Measurements from ENCODE around the gene PSMB3. TPM values are rescaled to one million over a fixed set of nuclear protein-coding genes. Genes with fewer than 3 reads are reported as not detected.

The PSMB3 gene
- total RNA-seq, 1 experiment from 2014 or later = 346 TPM

DNA sequence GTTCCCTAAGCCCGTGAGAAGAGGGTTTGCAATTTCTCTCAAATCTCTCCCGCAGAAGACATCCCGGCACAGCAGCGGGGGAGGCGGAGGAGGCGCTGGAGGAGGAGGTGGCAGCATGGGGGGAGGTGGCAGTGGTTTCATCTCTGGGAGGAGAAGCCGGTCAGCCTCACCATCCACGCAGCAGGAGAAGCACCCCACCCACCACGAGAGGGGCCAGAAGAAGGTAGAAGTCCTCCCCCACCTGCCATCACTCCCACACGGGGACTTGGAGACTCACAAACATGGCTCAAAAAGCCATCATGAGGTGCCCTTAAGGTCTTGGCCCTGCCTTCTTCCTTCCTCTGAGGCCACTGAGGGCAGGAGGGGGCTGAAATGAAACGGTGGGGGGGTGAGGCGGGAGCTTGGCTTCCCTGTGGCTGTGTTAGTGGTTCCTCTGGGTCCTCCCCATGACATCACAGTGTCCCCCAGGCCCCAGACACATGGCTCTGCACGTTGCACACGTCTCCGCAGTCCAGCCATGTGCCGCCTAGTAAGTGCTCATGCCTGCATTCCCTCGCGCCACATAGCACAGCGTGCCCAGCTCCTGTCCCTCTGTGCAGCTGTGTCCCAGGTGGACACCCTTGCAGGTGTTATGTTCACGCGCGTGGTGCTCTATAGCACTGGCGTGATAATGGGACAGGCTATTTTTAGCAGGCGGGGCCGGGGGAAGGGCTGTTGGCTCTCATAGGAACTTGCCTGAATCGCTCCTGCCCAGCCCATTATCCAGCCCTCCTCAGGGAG lies 40.6 kb upstream of the PSMB3 start:
- peaks cover 22% of the 10 kb centered on the region for H3K79me2 ChIP-seq (ENCODE audit: insufficient read depth, low read length)
- H2AFZ ChIP-seq (ENCODE audit: low read depth, low read length, poor library complexity, severe bottlenecking) = no peak overlapping the region
- RAD21 ChIA-PET (ENCODE audit: low non-redundant PET in 1 of 2, low total read pairs in 2 of 2, uncharacterized antibody in 2 of 2, unreplicated experiment in 2 of 2) = no interaction called here
- BruUV-seq (replicated peaks) = no TSS peak
- POLR2A ChIA-PET = no interaction called here
- H3K27ac ChIP-seq (ENCODE audit: low read depth, low read length) = no peak overlapping the region
- peaks cover 23 to 44% of the 10 kb centered on the region in 2 experiments; a peak in 3 of 4 replicates for H3K36me3 ChIP-seq (ENCODE audit: control insufficient read depth in 1 of 2, insufficient read depth in 2 of 2, low read length in 2 of 2)
- no peaks in the 10 kb centered on the region for H3K9me2 ChIP-seq (ENCODE audit: insufficient read depth)
- ATAC-seq = no peak
- H3K9ac ChIP-seq (ENCODE audit: low read length) = no peak overlapping the region
- peaks cover 2 to 10% of the 10 kb centered on the region in 2 experiments; a peak in 3 of 4 replicates for H3K4me1 ChIP-seq (ENCODE audit: control insufficient read depth in 1 of 2, insufficient read depth in 2 of 2, low read length in 2 of 2)
- H3K9me3 ChIP-seq (ENCODE audit: control insufficient read depth in 1 of 2, insufficient read depth in 1 of 2, low read depth in 1 of 2, low read length in 2 of 2) = no peaks in the 10 kb centered on the region
- no peak for DNase-seq (ENCODE audit: low read depth, low spot score)
- CTCF ChIA-PET = no interaction called here
- H4K20me1 ChIP-seq (ENCODE audit: insufficient read depth) = no peaks in the 10 kb centered on the region
- H3K27me3 ChIP-seq (ENCODE audit: insufficient read depth, low read length) = no peaks in the 10 kb centered on the region
- no peak overlapping the region for H3K4me2 ChIP-seq (ENCODE audit: low read length)
- no peak overlapping the region for H3K4me3 ChIP-seq (replicated peaks in 1 of 2; ENCODE audit: low read depth in 1 of 2, low read length in 2 of 2)
- no peak for TF ChIP-seq FOSL1 (IDR thresholded peaks at IDR 0.05; ENCODE audit: low read depth)
- no peak for TF ChIP-seq EGR1 (IDR thresholded peaks at IDR 0.05; ENCODE audit: low read depth)
- no peak for TF ChIP-seq POLR2A (IDR thresholded peaks at IDR 0.05; ENCODE audit: borderline replicate concordance, extremely low read depth, insufficient read depth, insufficient read length)
- TF ChIP-seq SRF (IDR thresholded peaks at IDR 0.05; ENCODE audit: low read depth) = no peak
- TF ChIP-seq POLR2AphosphoS5 (IDR thresholded peaks at IDR 0.05; ENCODE audit: low read depth, low read length) = no peak
- TF ChIP-seq EZH2 (IDR thresholded peaks at IDR 0.05) = no peak
- TF ChIP-seq, protein P1, sequence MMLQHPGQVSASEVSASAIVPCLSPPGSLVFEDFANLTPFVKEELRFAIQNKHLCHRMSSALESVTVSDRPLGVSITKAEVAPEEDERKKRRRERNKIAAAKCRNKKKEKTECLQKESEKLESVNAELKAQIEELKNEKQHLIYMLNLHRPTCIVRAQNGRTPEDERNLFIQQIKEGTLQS (IDR thresholded peaks at IDR 0.05) = no peak
- no peak for TF ChIP-seq RAD21 (IDR thresholded peaks at IDR 0.05; ENCODE audit: low read depth)
- TF ChIP-seq, protein P2, sequence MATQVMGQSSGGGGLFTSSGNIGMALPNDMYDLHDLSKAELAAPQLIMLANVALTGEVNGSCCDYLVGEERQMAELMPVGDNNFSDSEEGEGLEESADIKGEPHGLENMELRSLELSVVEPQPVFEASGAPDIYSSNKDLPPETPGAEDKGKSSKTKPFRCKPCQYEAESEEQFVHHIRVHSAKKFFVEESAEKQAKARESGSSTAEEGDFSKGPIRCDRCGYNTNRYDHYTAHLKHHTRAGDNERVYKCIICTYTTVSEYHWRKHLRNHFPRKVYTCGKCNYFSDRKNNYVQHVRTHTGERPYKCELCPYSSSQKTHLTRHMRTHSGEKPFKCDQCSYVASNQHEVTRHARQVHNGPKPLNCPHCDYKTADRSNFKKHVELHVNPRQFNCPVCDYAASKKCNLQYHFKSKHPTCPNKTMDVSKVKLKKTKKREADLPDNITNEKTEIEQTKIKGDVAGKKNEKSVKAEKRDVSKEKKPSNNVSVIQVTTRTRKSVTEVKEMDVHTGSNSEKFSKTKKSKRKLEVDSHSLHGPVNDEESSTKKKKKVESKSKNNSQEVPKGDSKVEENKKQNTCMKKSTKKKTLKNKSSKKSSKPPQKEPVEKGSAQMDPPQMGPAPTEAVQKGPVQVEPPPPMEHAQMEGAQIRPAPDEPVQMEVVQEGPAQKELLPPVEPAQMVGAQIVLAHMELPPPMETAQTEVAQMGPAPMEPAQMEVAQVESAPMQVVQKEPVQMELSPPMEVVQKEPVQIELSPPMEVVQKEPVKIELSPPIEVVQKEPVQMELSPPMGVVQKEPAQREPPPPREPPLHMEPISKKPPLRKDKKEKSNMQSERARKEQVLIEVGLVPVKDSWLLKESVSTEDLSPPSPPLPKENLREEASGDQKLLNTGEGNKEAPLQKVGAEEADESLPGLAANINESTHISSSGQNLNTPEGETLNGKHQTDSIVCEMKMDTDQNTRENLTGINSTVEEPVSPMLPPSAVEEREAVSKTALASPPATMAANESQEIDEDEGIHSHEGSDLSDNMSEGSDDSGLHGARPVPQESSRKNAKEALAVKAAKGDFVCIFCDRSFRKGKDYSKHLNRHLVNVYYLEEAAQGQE (IDR thresholded peaks at IDR 0.05; ENCODE audit: low read depth) = no peak
- TF ChIP-seq SP1 (IDR thresholded peaks at IDR 0.05; ENCODE audit: low read depth) = no peak
- no peak for TF ChIP-seq ZNF274 (IDR thresholded peaks at IDR 0.05; ENCODE audit: low read depth, low read length)
- no peak for TF ChIP-seq ELF1 (IDR thresholded peaks at IDR 0.05; ENCODE audit: borderline replicate concordance, low read depth)
- no peak for TF ChIP-seq YY1 (IDR thresholded peaks at IDR 0.05; ENCODE audit: extremely low read depth, insufficient replicate concordance, low read depth, low read length)
- no peak for TF ChIP-seq JUND (IDR thresholded peaks at IDR 0.05)
- TF ChIP-seq, protein P3, sequence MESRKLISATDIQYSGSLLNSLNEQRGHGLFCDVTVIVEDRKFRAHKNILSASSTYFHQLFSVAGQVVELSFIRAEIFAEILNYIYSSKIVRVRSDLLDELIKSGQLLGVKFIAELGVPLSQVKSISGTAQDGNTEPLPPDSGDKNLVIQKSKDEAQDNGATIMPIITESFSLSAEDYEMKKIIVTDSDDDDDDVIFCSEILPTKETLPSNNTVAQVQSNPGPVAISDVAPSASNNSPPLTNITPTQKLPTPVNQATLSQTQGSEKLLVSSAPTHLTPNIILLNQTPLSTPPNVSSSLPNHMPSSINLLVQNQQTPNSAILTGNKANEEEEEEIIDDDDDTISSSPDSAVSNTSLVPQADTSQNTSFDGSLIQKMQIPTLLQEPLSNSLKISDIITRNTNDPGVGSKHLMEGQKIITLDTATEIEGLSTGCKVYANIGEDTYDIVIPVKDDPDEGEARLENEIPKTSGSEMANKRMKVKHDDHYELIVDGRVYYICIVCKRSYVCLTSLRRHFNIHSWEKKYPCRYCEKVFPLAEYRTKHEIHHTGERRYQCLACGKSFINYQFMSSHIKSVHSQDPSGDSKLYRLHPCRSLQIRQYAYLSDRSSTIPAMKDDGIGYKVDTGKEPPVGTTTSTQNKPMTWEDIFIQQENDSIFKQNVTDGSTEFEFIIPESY (IDR thresholded peaks at IDR 0.05; ENCODE audit: extremely low read depth, insufficient replicate concordance, low read length) = no peak
- TF ChIP-seq TCF7L2 (IDR thresholded peaks at IDR 0.05; ENCODE audit: borderline replicate concordance, extremely low read depth, insufficient read depth, insufficient read length) = no peak
- TF ChIP-seq CEBPB (IDR thresholded peaks at IDR 0.05; ENCODE audit: low read depth) = no peak
- no peak for TF ChIP-seq EZH2phosphoT487 (IDR thresholded peaks at IDR 0.05; ENCODE audit: borderline replicate concordance)
- TF ChIP-seq SIN3A (IDR thresholded peaks at IDR 0.05; ENCODE audit: low read depth) = no peak
- TF ChIP-seq, protein P4, sequence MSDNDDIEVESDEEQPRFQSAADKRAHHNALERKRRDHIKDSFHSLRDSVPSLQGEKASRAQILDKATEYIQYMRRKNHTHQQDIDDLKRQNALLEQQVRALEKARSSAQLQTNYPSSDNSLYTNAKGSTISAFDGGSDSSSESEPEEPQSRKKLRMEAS (IDR thresholded peaks at IDR 0.05) = no peak
- intact Hi-C loops (cut with micrococcal nuclease) = no loop called here

All from HCT116 (cell line).